HepG2 (cell line): ENCODE measurements around the gene SMIM44. TPM values are rescaled to one million over a fixed set of nuclear protein-coding genes. Genes with fewer than 3 reads are reported as not detected.

Experiments
- ATM ChIP-seq: fragments of 450-650 bp; IDR thresholded peaks from 2 replicates; pipeline ENCODE4 v1.7.1; 2017; ENCODE audit warnings: mild to moderate bottlenecking, borderline replicate concordance
- FOXM1 ChIP-seq: sonication (generic); formaldehyde crosslinking; IDR thresholded peaks from 2 replicates; pipeline ENCODE4 v1.5.0; 2020; ENCODE audit warnings: missing genetic modification reagents
- HMG20B ChIP-seq: conservative IDR thresholded peaks from 2 replicates; pipeline ENCODE4 v1.6.1; 2016; ENCODE audit warnings: missing genetic modification reagents, missing compliant biosample characterization
- MED1 ChIP-seq: sonication (generic); formaldehyde crosslinking; IDR thresholded peaks from 2 replicates; pipeline ENCODE4 v1.4.0; 2020; ENCODE audit warnings: missing genetic modification reagents
- PRMT3 ChIP-seq: sonication (generic); formaldehyde crosslinking; IDR thresholded peaks from 2 replicates; pipeline ENCODE4 v1.8.1; 2022; ENCODE audit warnings: low read depth, mild to moderate bottlenecking, moderate library complexity, missing genetic modification reagents, borderline replicate concordance
- RFX3 ChIP-seq: IDR thresholded peaks from 2 replicates; pipeline ENCODE4 v1.6.1; 2016; ENCODE audit warnings: missing biosample characterization, missing genetic modification reagents
- STAT5B ChIP-seq: sonication (generic); formaldehyde crosslinking; IDR thresholded peaks from 2 replicates; pipeline ENCODE4 v1.4.0; 2020; ENCODE audit warnings: missing genetic modification reagents
- TEAD2 ChIP-seq: sonication (generic); formaldehyde crosslinking; IDR thresholded peaks from 2 replicates; pipeline ENCODE4 v1.9.0; 2021; ENCODE audit warnings: missing genetic modification reagents
- ZMYM4 ChIP-seq: sonication (generic); formaldehyde crosslinking; IDR thresholded peaks from 2 replicates; pipeline ENCODE4 v1.8.1; 2023; ENCODE audit warnings: mild to moderate bottlenecking, missing genetic modification reagents
- ZNF256 ChIP-seq: sonication (generic); formaldehyde crosslinking; conservative IDR thresholded peaks from 2 replicates; pipeline ENCODE4 v1.4.0; 2020; ENCODE audit warnings: missing genetic modification reagents
- ZNF350 ChIP-seq: sonication (generic); formaldehyde crosslinking; IDR thresholded peaks from 2 replicates; pipeline ENCODE4 v1.4.0; 2020; ENCODE audit warnings: mild to moderate bottlenecking, low read depth, missing genetic modification reagents, borderline replicate concordance
- ZNF629 ChIP-seq: sonication (generic); formaldehyde crosslinking; conservative IDR thresholded peaks from 2 replicates; pipeline ENCODE4 v1.5.0; 2020; ENCODE audit warnings: missing genetic modification reagents
- ZNF780A ChIP-seq: sonication (generic); formaldehyde crosslinking; IDR thresholded peaks from 2 replicates; pipeline ENCODE4 v1.8.0; 2022; ENCODE audit warnings: mild to moderate bottlenecking, missing genetic modification reagents, moderate library complexity
- polyA plus RNA-seq, 8 experiments: library from polyadenylated mRNA; depleted of rRNA in 3 of 8; stranded (reverse) in 7 of 8; unstranded in 1 of 8; fragments of >200 nt; fragmentation: Illumina TruSeq in 4 of 8; extraction: Trizol in 4 of 8; gene quantifications; 2 replicates each; pipeline versions ENCODE4 v1.2.1 to v1.2.3, GENCODE V29; 2011 to 2016; ENCODE audit warnings: low read depth in 4 of 8, missing spikeins in 1 of 8, mixed read lengths in 1 of 8; ENCODE audit not compliant: insufficient read depth in 1 of 8
- total RNA-seq, 5 experiments: library from RNA; depleted of rRNA; stranded (reverse); fragments of >200 nt; fragmentation: Illumina TruSeq; extraction: Trizol; gene quantifications; 2 replicates each; pipeline ENCODE4 v1.2.3, GENCODE V29; 2016; ENCODE audit warnings: low read depth in 1 of 5
- TF ChIP-seq, protein P1 (sequence below): sonication (generic); formaldehyde crosslinking; conservative IDR thresholded peaks from 2 replicates; pipeline ENCODE4 v1.4.0; 2020; ENCODE audit warnings: mild to moderate bottlenecking, missing genetic modification reagents, moderate library complexity
- TF ChIP-seq, protein P2 (sequence below): IDR thresholded peaks from 2 replicates; pipeline ENCODE4 v1.6.1; 2016; ENCODE audit warnings: mild to moderate bottlenecking, missing biosample characterization, missing genetic modification reagents
- TF ChIP-seq, protein P3 (sequence below): sonication (generic); formaldehyde crosslinking; conservative IDR thresholded peaks from 2 replicates; pipeline ENCODE4 v1.8.0; 2022; ENCODE audit warnings: mild to moderate bottlenecking, moderate library complexity, missing genetic modification reagents
- TF ChIP-seq, protein P4 (sequence below): sonication (generic); formaldehyde crosslinking; IDR thresholded peaks from 2 replicates; pipeline ENCODE4 v1.8.0; 2022; ENCODE audit warnings: missing genetic modification reagents, mild to moderate bottlenecking, inconsistent platforms, borderline replicate concordance
- TF ChIP-seq, protein P5 (sequence below): sonication (generic); formaldehyde crosslinking; IDR thresholded peaks from 2 replicates; pipeline ENCODE4 v1.9.0; 2021; ENCODE audit warnings: missing genetic modification reagents, borderline replicate concordance

The SMIM44 gene
- total and polyA plus RNA-seq, 2 of the 13 experiments (the other 11 are each of a cell fraction or from before 2014, with no cell fraction given) = not detected

DNA sequence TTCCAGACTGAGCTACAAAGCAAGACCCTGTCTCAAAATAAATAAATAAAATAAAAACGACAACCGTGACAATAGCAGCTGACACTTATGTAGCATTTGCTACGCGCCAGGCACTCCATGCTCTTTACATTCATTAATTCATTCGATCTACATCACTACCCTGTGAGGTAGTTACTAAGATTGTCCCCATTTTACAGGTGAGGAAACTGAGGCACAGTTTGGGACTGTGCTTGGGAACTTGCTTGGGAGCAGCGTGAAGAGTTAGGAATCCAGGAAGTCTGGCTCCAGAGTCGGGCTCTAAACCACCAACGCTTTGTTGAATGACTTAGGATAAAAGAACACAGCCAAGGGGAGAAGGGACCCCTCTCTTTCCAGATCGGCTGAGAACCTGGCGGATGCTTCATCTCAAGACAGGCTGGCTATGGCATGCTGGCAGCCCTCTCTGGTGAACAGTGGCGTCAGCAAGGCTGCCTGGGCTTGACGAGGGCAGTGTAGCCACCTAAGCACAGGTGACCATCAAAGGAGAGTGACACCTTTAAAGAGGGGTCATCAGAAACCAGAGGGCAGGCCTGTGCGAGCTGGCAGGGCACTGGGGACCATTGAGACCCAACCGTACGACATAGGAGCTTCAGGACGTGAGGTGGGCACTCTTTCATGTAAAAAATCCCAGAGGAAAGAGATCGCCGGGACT lies 16.6 kb upstream of the SMIM44 start (continued):
- TF ChIP-seq, protein P1, sequence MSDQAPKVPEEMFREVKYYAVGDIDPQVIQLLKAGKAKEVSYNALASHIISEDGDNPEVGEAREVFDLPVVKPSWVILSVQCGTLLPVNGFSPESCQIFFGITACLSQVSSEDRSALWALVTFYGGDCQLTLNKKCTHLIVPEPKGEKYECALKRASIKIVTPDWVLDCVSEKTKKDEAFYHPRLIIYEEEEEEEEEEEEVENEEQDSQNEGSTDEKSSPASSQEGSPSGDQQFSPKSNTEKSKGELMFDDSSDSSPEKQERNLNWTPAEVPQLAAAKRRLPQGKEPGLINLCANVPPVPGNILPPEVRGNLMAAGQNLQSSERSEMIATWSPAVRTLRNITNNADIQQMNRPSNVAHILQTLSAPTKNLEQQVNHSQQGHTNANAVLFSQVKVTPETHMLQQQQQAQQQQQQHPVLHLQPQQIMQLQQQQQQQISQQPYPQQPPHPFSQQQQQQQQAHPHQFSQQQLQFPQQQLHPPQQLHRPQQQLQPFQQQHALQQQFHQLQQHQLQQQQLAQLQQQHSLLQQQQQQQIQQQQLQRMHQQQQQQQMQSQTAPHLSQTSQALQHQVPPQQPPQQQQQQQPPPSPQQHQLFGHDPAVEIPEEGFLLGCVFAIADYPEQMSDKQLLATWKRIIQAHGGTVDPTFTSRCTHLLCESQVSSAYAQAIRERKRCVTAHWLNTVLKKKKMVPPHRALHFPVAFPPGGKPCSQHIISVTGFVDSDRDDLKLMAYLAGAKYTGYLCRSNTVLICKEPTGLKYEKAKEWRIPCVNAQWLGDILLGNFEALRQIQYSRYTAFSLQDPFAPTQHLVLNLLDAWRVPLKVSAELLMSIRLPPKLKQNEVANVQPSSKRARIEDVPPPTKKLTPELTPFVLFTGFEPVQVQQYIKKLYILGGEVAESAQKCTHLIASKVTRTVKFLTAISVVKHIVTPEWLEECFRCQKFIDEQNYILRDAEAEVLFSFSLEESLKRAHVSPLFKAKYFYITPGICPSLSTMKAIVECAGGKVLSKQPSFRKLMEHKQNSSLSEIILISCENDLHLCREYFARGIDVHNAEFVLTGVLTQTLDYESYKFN (CRISPR knock-in tag) = no peak
- TF ChIP-seq TEAD2 (CRISPR knock-in tag) = 0 out of 2 replicates have a peak, but pooled peaks have one; percentile 24
- TF ChIP-seq RFX3 (CRISPR knock-in tag) = 0 out of 2 replicates have a peak, but pooled peaks have one; percentile 5
- no peak for TF ChIP-seq HMG20B
- TF ChIP-seq ZMYM4 = no peak
- TF ChIP-seq, protein P2, sequence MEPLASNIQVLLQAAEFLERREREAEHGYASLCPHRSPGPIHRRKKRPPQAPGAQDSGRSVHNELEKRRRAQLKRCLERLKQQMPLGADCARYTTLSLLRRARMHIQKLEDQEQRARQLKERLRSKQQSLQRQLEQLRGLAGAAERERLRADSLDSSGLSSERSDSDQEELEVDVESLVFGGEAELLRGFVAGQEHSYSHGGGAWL (CRISPR knock-in tag) = no peak
- 0 out of 2 replicates have a peak, but pooled peaks have one; percentile 54 for TF ChIP-seq PRMT3
- 0 out of 2 replicates have a peak, but pooled peaks have one; percentile 24 for TF ChIP-seq ZNF256
- TF ChIP-seq MED1 (CRISPR knock-in tag) = 0 out of 2 replicates have a peak, but pooled peaks have one; percentile 25
- 0 out of 2 replicates have a peak, but pooled peaks have one; percentile 67 for TF ChIP-seq ZNF780A
- TF ChIP-seq, protein P3, sequence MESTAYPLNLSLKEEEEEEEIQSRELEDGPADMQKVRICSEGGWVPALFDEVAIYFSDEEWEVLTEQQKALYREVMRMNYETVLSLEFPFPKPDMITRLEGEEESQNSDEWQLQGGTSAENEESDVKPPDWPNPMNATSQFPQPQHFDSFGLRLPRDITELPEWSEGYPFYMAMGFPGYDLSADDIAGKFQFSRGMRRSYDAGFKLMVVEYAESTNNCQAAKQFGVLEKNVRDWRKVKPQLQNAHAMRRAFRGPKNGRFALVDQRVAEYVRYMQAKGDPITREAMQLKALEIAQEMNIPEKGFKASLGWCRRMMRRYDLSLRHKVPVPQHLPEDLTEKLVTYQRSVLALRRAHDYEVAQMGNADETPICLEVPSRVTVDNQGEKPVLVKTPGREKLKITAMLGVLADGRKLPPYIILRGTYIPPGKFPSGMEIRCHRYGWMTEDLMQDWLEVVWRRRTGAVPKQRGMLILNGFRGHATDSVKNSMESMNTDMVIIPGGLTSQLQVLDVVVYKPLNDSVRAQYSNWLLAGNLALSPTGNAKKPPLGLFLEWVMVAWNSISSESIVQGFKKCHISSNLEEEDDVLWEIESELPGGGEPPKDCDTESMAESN (CRISPR knock-in tag) = no peak
- no peak for TF ChIP-seq ZNF350 (CRISPR knock-in tag)
- 0 out of 2 replicates have a peak, but pooled peaks have one; percentile 26 for TF ChIP-seq FOXM1 (CRISPR knock-in tag)
- TF ChIP-seq STAT5B (CRISPR knock-in tag) = no peak
- TF ChIP-seq, protein P4, sequence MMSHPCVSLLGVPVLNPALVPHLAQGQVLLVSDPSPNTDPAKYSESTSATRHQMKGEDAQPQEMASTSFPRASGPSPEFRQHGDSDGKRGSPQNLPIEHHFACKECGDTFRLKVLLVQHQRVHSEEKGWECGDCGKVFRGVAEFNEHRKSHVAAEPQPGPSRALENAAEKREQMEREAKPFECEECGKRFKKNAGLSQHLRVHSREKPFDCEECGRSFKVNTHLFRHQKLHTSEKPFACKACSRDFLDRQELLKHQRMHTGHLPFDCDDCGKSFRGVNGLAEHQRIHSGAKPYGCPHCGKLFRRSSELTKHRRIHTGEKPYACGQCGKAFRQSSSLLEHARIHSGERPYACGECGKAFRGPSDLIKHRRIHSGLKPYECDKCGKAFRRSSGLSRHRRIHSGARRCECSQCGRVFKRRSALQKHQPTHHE (CRISPR knock-in tag) = 0 out of 2 replicates have a peak, but pooled peaks have one; percentile 35
- TF ChIP-seq ZNF629 (CRISPR knock-in tag) = peak; percentile 95
- TF ChIP-seq, protein P5, sequence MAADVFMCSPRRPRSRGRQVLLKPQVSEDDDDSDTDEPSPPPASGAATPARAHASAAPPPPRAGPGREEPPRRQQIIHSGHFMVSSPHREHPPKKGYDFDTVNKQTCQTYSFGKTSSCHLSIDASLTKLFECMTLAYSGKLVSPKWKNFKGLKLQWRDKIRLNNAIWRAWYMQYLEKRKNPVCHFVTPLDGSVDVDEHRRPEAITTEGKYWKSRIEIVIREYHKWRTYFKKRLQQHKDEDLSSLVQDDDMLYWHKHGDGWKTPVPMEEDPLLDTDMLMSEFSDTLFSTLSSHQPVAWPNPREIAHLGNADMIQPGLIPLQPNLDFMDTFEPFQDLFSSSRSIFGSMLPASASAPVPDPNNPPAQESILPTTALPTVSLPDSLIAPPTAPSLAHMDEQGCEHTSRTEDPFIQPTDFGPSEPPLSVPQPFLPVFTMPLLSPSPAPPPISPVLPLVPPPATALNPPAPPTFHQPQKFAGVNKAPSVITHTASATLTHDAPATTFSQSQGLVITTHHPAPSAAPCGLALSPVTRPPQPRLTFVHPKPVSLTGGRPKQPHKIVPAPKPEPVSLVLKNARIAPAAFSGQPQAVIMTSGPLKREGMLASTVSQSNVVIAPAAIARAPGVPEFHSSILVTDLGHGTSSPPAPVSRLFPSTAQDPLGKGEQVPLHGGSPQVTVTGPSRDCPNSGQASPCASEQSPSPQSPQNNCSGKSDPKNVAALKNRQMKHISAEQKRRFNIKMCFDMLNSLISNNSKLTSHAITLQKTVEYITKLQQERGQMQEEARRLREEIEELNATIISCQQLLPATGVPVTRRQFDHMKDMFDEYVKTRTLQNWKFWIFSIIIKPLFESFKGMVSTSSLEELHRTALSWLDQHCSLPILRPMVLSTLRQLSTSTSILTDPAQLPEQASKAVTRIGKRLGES (CRISPR knock-in tag) = no peak
- TF ChIP-seq ATM = no peak
